ENCODE data around the gene LRRC56. TPM values are rescaled to one million over a fixed set of nuclear protein-coding genes. Genes with fewer than 3 reads are reported as not detected.

The LRRC56 gene
- total RNA-seq, 4 donors from 2014 or later: 0.13 to 0.69 (median 0.20) TPM; not detected in 1

DNA sequence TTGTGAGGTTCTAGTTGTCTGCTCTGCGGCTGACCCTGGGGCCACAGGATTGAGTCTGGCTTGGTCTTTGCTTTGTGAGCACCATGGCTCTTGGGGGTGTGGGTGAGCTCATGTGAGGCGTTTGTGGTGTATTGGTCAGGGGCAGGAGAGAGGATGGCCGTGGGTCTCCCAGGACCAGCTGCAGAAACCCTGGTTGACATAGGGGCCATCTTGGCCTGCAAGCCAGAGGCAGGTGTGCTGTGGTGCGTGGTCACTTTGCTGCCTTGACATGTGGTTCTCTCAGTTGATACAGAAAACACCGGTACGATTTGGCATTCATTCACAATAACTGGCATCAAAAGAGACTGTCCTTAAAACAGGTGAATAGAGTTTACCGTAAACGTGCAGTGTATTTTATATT lies 50.2 kb downstream of the LRRC56 start:
- H3K27me3 ChIP-seq: no peaks in the 10 kb centered on the region
- no peak overlapping the region for H3K27ac ChIP-seq
- H3K4me1 ChIP-seq: no peaks in the 10 kb centered on the region
- ATAC-seq: no peak
- no peaks in the 10 kb centered on the region for H3K9me3 ChIP-seq
- H3K36me3 ChIP-seq: peaks cover 0 to 95% of the 10 kb centered on the region in 2 donors
- H3K4me3 ChIP-seq: no peak overlapping the region
- WGBS, 2 donors (ENCODE audit: low coverage in 1 of 2): 68 to 77% methylated on average over 4 to 7 of the region's 8 CpGs
- no peak for TF ChIP-seq POLR2A (IDR thresholded peaks at IDR 0.05)
- no peak for TF ChIP-seq POLR2AphosphoS5 (IDR thresholded peaks at IDR 0.05)
- TF ChIP-seq EP300 (IDR thresholded peaks at IDR 0.05): no peak
- no peak for TF ChIP-seq CTCF (IDR thresholded peaks at IDR 0.05)

- Histone ChIP-seq H3K27me3 (no peaks in the 10 kb centered on the region), H3K27ac (no peak overlapping the region), H3K4me1 (no peaks in the 10 kb centered on the region), H3K4me3 (no peak overlapping the region), H3K36me3 (peaks cover 0 to 95% of the 10 kb centered on the region in 2 donors), H3K9me3 (no peaks in the 10 kb centered on the region)
- ATAC-seq: peak; percentile 58
- TF ChIP-seq POLR2A (IDR thresholded peaks at IDR 0.05): no peak
- no peak for TF ChIP-seq POLR2AphosphoS5 (IDR thresholded peaks at IDR 0.05)
- TF ChIP-seq CTCF (IDR thresholded peaks at IDR 0.05): no peak
- TF ChIP-seq EP300 (IDR thresholded peaks at IDR 0.05): no peak
- 69 to 86% methylated on average over 2 to 5 of the region's 6 CpGs for WGBS, 2 donors (ENCODE audit: low coverage in 1 of 2)
Measured at GRCh38 chr11:587978-588380, 50.7 kb downstream of the LRRC56 start.

DNA sequence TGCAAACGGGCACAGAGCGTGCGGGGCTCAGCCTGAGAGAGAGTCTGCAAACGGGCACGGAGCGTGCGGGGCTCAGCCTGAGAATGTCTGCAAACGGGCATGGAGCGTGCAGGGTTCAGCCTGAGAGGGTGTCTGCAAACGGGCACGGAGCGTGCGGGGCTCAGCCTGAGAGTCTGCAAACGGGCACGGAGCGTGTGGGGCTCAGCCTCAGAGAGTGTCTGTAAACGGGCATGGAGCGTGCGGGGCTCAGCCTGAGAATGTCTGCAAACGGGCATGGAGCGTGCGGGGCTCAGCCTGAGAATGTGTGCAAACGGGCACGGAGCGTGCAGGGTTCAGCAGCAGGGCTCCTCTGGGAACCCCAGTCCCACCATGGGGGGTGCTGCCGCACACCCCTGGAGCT lies 52.5 kb downstream of the LRRC56 start:
- TF ChIP-seq POLR2AphosphoS5 (IDR thresholded peaks at IDR 0.05) (no peak), POLR2A (IDR thresholded peaks at IDR 0.05) (no peak), EP300 (IDR thresholded peaks at IDR 0.05) (no peak), CTCF (IDR thresholded peaks at IDR 0.05) (no peak)
- Histone ChIP-seq H3K9me3 (no peaks in the 10 kb centered on the region), H3K4me1 (no peaks in the 10 kb centered on the region), H3K4me3 (no peak overlapping the region), H3K36me3 (peaks cover 0 to 95% of the 10 kb centered on the region in 2 donors), H3K27me3 (no peaks in the 10 kb centered on the region), H3K27ac (no peak overlapping the region)
- ATAC-seq: no peak
- 84 to 85% methylated on average over 12 to 22 of the region's 26 CpGs for WGBS, 2 donors (ENCODE audit: low coverage in 1 of 2)

DNA sequence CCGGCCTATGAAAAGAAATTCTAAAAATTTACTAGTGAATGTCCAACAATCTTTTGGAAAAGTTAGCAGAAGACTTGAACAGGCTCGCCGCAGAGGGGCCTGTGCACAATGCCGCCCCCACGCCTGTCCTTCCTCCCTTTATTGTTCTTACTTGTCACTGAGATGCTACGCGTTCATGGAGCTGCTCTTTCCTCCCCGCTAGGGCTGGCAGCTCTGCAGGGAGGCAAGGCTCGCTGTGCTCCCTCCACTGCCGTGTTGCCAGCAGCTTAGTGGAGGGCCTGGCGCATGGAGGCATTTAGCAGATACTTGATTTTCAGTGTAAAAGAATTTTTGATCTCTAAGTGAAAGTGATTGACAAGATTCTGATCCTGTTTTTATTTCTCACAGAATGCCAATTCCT lies 53.7 kb downstream of the LRRC56 start:
- TF ChIP-seq EP300 (IDR thresholded peaks at IDR 0.05) (no peak), POLR2AphosphoS5 (IDR thresholded peaks at IDR 0.05) (no peak), POLR2A (IDR thresholded peaks at IDR 0.05) (no peak), CTCF (IDR thresholded peaks at IDR 0.05) (no peak)
- Histone ChIP-seq H3K4me3 (no peak overlapping the region), H3K36me3 (peaks cover 0 to 100% of the 10 kb centered on the region in 2 donors), H3K9me3 (no peaks in the 10 kb centered on the region), H3K27me3 (no peaks in the 10 kb centered on the region), H3K27ac (no peak overlapping the region), H3K4me1 (no peaks in the 10 kb centered on the region)
- no peak for ATAC-seq
- 74 to 100% methylated on average over 2 to 10 of the region's 11 CpGs for WGBS, 2 donors (ENCODE audit: low coverage in 1 of 2)

GRCh38 chr11:592501-592900 lies 55.2 kb downstream of the LRRC56 start:
- TF ChIP-seq POLR2A (IDR thresholded peaks at IDR 0.05) (no peak), EP300 (IDR thresholded peaks at IDR 0.05) (no peak), POLR2AphosphoS5 (IDR thresholded peaks at IDR 0.05) (no peak), CTCF (IDR thresholded peaks at IDR 0.05) (no peak)
- Histone ChIP-seq H3K9me3 (no peaks in the 10 kb centered on the region), H3K27me3 (no peaks in the 10 kb centered on the region), H3K36me3 (peaks cover 0 to 100% of the 10 kb centered on the region in 2 donors), H3K4me1 (no peaks in the 10 kb centered on the region), H3K27ac (no peak overlapping the region), H3K4me3 (no peak overlapping the region)
- WGBS, 2 donors (ENCODE audit: low coverage in 1 of 2): 92 to 100% methylated on average over 1 to 19 of the region's 22 CpGs
- ATAC-seq: no peak

Measured in gastroesophageal sphincter (tissue), 4 donors.